ENCODE results near the gene EIF6.

EIF6 gene

GRCh38 chr20:35293303-35294292 is 9.0 kb upstream of the EIF6 start:
- DNase-seq = no peak

- DNase-seq = no peak
Observed at GRCh38 chr20:35292504-35293285, 8.1 kb upstream of the EIF6 start.

- no peak for DNase-seq
Observed at GRCh38 chr20:35291654-35292503, 7.3 kb upstream of the EIF6 start, which contains the start of gene FAM83C. Gene FAM83C, minus strand, starts transcription at chr20:35292425. Its CDS starts 121 bp downstream, at chr20:35292304.

- no peak for DNase-seq
Observed at GRCh38 chr20:35290887-35291417, 6.4 kb upstream of the EIF6 start.

GRCh38 chr20:35290186-35290886 is 5.8 kb upstream of the EIF6 start:
- DNase-seq = no peak

GRCh38 chr20:35288325-35289060 is 3.9 kb upstream of the EIF6 start:
- no peak for DNase-seq

GRCh38 chr20:35287509-35288324 is 3.1 kb upstream of the EIF6 start:
- no peak for DNase-seq

GRCh38 chr20:35286899-35287508 is 2.4 kb upstream of the EIF6 start:
- no peak for DNase-seq

GRCh38 chr20:35286077-35286898 is 1.7 kb upstream of the EIF6 start:
- DNase-seq = no peak

- DNase-seq = no peak
Observed at GRCh38 chr20:35285806-35286076, 1.2 kb upstream of the EIF6 start.

- DNase-seq = no peak
Observed at GRCh38 chr20:35284992-35285805, 627 bp upstream of the EIF6 start.

GRCh38 chr20:35283441-35284266 is 918 bp downstream of the EIF6 start:
- DNase-seq = no peak

GRCh38 chr20:35281506-35282101 is 3.0 kb downstream of the EIF6 start:
- DNase-seq = no peak

GRCh38 chr20:35280523-35280922 is 4.0 kb downstream of the EIF6 start:
- no peak for DNase-seq

- DNase-seq = no peak
Observed at GRCh38 chr20:35279533-35280174, 4.9 kb downstream of the EIF6 start.

GRCh38 chr20:35279040-35279439 is 5.5 kb downstream of the EIF6 start:
- DNase-seq = no peak

Data from retina (tissue), 1 donor.